NCI-H526 (cell line): ENCODE measurements around the gene KIAA0825.

Experiments used
- DNase-seq, 2 experiments: peaks; one replicate each; lab custom pipeline; 2025; lab: John Stamatoyannopoulos, UW

Gene KIAA0825, protein sequence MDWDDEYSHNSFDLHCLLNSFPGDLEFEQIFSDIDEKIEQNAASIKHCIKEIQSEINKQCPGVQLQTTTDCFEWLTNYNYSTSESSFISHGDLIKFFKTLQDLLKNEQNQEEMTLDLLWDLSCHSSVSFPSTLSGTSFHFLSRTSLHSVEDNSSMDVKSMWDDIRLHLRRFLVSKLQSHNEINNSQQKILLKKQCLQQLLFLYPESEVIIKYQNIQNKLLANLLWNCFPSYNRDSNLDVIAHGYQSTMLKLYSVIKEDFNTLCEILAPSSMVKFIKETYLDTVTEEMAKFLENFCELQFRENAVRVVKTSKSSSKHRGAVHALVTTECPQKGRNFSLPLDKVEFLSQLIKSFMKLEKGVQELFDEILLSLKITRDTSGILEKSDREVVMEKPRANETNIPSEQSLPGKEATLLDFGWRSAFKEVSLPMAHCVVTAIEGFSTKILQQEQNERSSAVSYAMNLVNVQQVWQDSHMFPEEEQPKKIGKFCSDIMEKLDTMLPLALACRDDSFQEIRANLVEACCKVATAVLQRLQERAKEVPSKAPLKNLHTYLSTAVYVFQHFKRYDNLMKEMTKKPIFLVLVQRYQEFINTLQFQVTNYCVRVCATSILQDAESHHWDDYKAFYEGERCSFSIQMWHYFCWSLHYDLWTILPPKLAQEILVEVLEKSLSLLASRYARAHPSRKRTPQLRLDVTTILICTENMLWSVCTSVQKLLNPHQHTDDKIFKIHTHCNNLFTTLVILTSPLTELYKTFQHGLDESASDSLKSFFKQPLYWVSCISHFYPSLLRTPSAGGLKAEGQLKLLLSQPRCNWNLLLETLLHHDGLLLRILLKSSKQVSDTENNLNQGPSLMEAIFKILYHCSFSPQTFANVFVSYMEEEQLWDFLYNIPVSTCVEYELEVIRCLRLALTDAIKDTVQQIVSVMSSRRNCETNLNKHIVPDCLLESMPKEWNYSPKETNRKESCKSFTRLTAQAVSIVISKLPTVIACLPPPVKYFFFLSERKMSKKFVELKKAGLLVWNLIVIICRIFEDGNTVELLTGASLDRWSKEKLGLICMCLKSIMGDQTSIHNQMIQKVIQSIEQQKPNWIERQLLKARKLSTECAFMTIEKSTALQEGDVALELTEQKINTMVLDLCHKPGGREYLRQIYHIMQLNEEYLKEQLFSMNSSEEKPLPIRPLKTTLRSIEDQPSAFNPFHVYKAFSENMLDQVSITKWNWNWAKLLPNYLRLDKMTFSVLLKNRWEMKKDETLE (N-terminal part only)

GRCh38 chr5:94618493-94619328, at the start of gene KIAA0825, which contains the start of gene SLF1:
TSS of gene KIAA0825 (minus strand) at chr5:94618604. CDS start at chr5:94537126, 81,478 bp downstream.
TSS of gene SLF1 (plus strand) at chr5:94618669. CDS start at chr5:94628811, 10,142 bp downstream.
- DNase-seq, result peak; percentile 62 to 85

DNA sequence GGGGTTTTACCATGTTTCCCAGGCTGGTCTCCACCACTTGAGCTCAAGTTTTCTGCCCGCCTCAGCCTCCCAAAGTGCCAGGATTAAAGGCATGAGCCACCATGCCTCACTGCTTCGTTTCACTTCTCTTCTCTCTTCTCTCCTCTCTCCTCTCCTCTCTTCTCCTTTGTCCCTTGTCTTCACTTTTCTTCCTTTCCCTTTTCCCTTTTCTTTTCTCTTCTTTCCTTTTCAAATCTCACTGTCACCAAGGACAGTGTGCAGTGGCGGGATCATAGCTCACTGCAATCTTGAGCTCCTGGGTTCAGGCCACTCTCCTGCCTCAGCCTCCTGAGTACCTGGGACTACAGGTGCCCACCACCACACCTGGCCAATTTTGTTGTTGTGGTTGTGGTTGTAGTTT, 49.5 kb upstream of the KIAA0825 start:
- DNase-seq, result no peak

DNA sequence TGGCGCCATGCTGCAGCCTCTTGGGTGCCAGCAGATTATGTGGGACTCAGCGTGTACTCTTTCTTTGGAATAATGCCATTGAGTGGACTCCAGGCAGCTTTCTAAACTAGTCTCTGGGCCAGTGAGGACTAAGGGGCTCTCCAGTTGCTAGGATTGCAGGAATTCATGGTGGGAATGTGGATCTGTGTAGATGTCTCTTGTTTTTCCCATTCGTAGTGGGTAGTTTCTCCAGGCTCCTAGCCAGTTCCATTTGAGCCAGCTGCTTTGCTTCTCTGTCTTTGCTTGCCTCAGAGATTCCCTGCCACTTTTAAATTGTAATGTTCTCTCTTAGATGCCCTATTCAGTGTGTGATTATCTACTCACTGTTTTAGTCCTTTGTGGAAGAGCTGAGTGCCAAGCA, 42.7 kb upstream of the KIAA0825 start:
- no peak for DNase-seq

- no peak for DNase-seq
These were observed 42.1 kb upstream of the KIAA0825 start for GRCh38 chr5:94660506-94660905.

- DNase-seq, result no peak
These were observed 39.9 kb upstream of the KIAA0825 start for GRCh38 chr5:94658272-94658671.

DNA sequence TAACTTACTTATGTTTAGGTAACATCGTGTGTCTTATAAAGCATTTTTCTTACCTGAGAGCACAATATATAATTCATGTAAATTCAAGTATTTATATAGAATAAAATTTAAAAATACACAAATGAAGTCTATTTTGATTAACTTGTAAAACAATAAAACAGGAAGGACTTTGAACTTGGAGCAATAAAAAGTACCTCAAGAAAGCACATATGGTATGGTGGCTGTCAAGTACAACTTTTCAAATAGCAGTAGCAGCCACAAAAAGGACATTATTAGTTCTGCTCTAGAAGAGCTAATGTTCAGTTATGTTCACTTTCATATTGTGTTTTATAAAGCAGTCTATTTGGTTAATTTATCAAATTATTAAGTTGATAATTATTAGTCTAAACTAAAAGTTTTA, 31.5 kb upstream of the KIAA0825 start:
- no peak for DNase-seq

- no peak for DNase-seq
These were observed 28.4 kb upstream of the KIAA0825 start for GRCh38 chr5:94646758-94647157.

DNA sequence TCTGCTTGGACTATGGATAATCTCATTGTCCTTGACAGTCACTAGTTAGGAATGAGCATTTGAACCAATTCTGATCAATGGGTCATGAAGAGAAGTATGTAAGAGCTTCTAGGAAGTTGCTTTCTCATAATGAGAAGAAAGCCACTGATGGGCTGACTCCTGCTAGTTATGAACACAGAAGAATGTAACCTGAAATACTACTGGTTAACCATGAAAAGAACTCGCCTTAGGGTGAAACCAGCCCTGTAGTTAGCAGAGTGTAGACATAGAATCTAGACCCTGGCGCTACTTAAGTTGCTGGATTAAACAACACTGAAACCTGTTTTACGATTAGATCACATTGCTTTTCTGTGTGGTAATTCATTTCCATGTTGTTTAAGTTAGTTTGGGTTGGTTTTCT, 26.6 kb upstream of the KIAA0825 start:
- DNase-seq, result no peak

DNA sequence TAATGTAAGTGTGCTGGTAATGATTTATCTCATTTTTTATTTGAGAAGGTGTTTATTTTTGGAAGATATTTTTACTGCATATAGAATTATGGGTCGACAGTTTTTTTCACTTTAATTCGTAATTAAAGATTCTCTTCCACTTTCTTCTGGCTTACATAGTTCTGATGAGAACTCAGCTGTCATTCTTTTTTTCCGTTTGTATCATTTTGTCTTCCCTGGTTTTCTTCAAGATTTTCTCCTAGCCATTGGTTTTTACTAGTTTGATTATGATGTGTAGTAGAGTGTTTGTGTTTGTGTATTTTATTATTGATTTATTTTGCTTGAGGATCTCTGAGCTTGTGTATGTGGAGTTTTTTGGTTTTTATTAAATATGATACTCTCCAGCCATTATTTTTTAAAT, 21.8 kb upstream of the KIAA0825 start:
- no peak for DNase-seq

GRCh38 chr5:94632024-94632423, 13.6 kb upstream of the KIAA0825 start:
- no peak for DNase-seq

- no peak for DNase-seq
These were observed 8.8 kb upstream of the KIAA0825 start for GRCh38 chr5:94627191-94627590.

DNA sequence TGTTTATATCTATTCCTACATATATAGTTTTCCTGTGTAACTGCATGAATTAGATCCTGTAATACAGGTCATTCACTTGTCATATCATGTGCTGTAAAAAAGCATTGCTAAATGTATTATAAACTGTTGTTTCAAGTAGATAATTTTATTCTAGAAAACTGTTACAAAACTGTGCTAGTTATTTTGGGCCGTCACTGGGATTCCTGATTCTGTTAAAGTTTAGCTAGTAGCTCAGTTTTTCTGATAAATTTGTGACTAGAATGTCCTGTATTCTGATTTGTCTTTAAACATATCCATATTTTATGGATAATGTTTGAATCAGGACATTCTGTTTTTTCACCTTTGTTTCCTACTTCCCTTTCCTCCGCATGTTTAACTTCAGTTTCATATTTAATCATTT, 5.5 kb upstream of the KIAA0825 start:
- DNase-seq, result no peak

DNA sequence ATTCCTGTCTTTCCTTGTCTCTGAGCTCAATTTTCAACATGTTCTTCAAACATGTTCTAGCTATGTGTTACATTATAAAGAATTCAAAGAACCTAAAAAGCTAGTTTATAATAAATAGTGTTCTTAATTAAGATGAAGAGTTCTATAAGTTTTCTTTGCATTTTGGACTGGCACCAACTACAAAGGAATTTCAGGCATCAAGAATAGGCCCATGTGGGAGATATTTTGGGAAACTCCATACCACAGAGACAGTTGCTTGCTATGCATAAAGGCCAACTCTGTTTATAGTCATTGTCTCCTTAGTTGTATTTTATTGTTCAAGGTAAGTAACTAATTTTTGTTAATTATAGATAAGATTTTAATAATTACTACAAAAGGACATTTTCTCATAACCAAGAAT, 4.6 kb upstream of the KIAA0825 start:
- no peak for DNase-seq

DNA sequence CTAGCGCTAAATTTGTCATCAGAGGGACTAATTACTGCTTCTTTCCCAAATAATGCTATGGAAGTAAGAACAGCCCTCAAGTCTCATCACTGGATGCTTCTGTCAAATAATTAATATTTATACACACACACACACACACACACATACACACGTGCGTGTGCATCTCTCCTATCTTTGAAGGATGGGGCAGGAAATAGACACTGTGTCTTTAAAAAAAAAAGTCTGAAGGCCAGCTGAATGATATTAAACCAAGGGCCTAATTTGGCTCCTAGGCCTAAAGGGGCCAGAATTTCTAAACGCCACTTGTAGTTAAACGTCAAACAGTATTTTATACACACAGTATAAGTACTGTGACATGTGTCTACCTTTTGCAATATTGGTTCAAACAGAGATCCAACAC, 3.4 kb upstream of the KIAA0825 start:
- no peak for DNase-seq

DNA sequence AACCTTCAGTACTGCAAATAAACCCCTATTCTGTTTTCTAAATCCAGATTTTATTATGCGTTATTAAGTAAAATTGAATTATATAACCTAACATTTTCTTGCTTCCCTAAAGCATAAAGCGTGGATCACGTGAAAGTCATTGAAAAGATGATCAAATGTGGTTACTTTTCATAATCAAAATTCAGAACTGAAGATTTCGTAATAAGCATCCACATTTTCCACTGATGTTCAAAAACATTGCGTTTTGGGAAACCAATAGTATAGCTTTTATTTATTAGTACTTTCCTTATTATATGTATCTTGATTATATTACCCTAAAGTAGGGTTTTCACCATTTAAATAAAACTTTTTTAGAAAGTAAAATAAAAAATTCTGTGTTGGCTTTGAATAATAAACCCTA, 1.9 kb upstream of the KIAA0825 start:
- DNase-seq, result no peak

GRCh38 chr5:94618029-94618492, 343 bp downstream of the KIAA0825 start:
- DNase-seq, result peak in 1 of 2 experiments; percentile 39

- no peak for DNase-seq
These were observed 2.5 kb downstream of the KIAA0825 start for GRCh38 chr5:94615862-94616261.

DNA sequence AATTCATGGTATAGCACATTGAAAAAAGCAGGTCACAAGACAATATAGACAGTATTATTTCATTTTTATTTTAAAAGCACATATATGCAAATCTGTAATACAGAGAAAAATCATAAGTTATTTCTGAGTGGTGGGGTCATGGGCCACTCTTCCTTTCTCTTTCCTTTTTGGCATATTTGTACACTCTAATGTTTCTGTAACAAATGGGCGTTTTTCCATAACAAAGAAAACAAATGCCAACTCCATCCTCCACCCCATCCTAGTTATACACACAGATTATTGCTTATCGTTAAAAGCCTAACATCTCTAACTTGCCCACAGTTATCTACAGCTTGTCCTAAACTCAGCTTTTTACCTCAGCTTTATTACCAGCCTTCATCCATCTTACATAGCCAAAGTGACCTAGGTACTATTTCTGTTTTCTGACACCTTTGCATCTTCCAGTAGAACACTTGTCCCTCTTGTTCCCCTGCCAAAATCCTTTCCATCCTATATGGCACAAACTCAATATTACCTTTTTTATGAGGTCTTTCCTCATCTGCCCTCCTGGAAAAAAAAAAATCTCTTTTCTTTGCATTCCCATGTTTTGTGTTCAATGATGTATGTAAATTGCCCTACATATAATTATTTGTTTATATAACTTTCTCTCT, 4.1 kb downstream of the KIAA0825 start:
- no peak for DNase-seq

GRCh38 chr5:94613583-94613982, 4.8 kb downstream of the KIAA0825 start:
- DNase-seq, result peak in 1 of 2 experiments; percentile 27

DNA sequence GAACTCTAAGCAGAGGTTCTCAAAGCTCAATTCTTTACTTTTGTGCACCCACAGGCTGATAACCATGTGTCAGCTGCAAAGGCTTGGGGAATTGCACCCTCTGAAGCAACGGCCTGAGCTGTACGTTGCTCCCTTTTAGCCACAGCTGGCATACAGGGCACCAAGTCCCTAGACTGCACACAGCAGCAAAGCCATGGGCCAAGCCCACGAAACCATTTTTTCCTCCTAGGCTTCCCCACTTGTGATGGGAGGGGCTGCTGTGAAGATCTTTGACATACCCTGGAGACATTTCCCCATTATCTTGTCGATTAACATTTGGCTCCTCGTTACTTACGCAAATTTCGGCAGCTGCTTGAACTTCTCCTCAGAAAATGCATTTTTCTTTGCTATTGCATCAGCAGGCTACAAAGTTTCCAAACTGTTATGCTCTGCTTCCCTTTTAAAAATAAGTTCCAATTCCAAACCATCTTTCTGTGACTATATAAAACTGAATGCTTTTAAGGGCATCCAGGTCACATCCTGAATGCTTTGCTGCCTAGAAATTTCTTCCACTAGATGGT, 23.0 kb downstream of the KIAA0825 start:
- no peak for DNase-seq
